WTC11 (cell line): ENCODE measurements around the gene TCP11. TPM values are rescaled to one million over a fixed set of nuclear protein-coding genes. Genes with fewer than 3 reads are reported as not detected.

Source experiments
- ATAC-seq: fragments of 200-7000 bp; cut with Tn5 transposase; 2 replicates; pipeline ENCODE4 v1.10.0; 2021; ENCODE audit warnings: mild to moderate bottlenecking, moderate library complexity
- CTCF ChIA-PET: fragments of 300-600 bp; sonication (Branson Sonifier 250); formaldehyde crosslinking; loops from one replicate; lab custom pipeline; 2021; ENCODE audit warnings: antibody characterized with exemption; lab: Charles Lee
- POLR2A ChIA-PET: fragments of 350-600 bp; sonication (Branson Sonifier 250); formaldehyde crosslinking; loops from one replicate; lab custom pipeline; 2021; ENCODE audit warnings: antibody characterized with exemption; lab: Charles Lee
- DNase-seq: peaks from one replicate; pipeline ENCODE4 v3.0.0; 2021; ENCODE audit warnings: low spot score
- H3K27ac Mint-ChIP-seq: 2 replicates; pipeline ENCODE4 v1.8.0; 2021; ENCODE audit warnings: mixed read lengths
- H3K27me3 Mint-ChIP-seq: 2 replicates; pipeline ENCODE4 v1.8.0; 2021; ENCODE audit warnings: low read depth, mild to moderate bottlenecking, moderate library complexity, mixed read lengths
- H3K36me3 Mint-ChIP-seq: 2 replicates; pipeline ENCODE4 v1.8.0; 2021; ENCODE audit warnings: mixed read lengths
- H3K4me1 Mint-ChIP-seq: 2 replicates; pipeline ENCODE4 v1.8.0; 2022; ENCODE audit warnings: mixed read lengths
- H3K4me3 Mint-ChIP-seq: 2 replicates; pipeline ENCODE4 v1.8.0; 2021; ENCODE audit warnings: mild to moderate bottlenecking, moderate library complexity, mixed read lengths
- H3K9me3 Mint-ChIP-seq: 2 replicates; pipeline ENCODE4 v1.8.0; 2021; ENCODE audit warnings: mixed read lengths
- ATF1 ChIP-seq: sonication (generic); formaldehyde crosslinking; IDR thresholded peaks from 2 replicates; pipeline ENCODE4 v1.8.1; 2023; ENCODE audit warnings: mild to moderate bottlenecking, moderate library complexity, missing genetic modification reagents
- GABPB1 ChIP-seq: sonication (generic); formaldehyde crosslinking; IDR thresholded peaks from 2 replicates; pipeline ENCODE4 v1.8.1; 2023; ENCODE audit warnings: mild to moderate bottlenecking, missing genetic modification reagents
- GRHL2 ChIP-seq: fragments of 250-450 bp; sonication (Bioruptor Pico); IDR thresholded peaks from 2 replicates; pipeline ENCODE4 v1.8.0; 2022; ENCODE audit warnings: mild to moderate bottlenecking, moderate library complexity; ENCODE audit not compliant: insufficient replicate concordance, severe bottlenecking
- GTF2I ChIP-seq: fragments of 250-450 bp; sonication (Bioruptor Pico); conservative IDR thresholded peaks from 2 replicates; pipeline ENCODE4 v1.4.0; 2021; ENCODE audit warnings: mild to moderate bottlenecking
- MYBL2 ChIP-seq: sonication (generic); formaldehyde crosslinking; IDR thresholded peaks from 2 replicates; pipeline ENCODE4 v1.8.1; 2023; ENCODE audit warnings: mild to moderate bottlenecking, moderate library complexity, missing genetic modification reagents
- NR1H2 ChIP-seq: sonication (generic); formaldehyde crosslinking; IDR thresholded peaks from 2 replicates; pipeline ENCODE4 v1.9.0; 2021; ENCODE audit warnings: mild to moderate bottlenecking, moderate library complexity, missing genetic modification reagents
- SOX15 ChIP-seq: fragments of 250-450 bp; sonication (Bioruptor Pico); IDR thresholded peaks from 2 replicates; pipeline ENCODE4 v1.9.0; 2021; ENCODE audit warnings: mild to moderate bottlenecking
- SP1 ChIP-seq: sonication (generic); formaldehyde crosslinking; conservative IDR thresholded peaks from 2 replicates; pipeline ENCODE4 v1.8.1; 2022; ENCODE audit warnings: missing genetic modification reagents
- TEAD1 ChIP-seq: sonication (generic); formaldehyde crosslinking; IDR thresholded peaks from 2 replicates; pipeline ENCODE4 v1.8.0; 2022; ENCODE audit warnings: mild to moderate bottlenecking, missing genetic modification reagents
- total RNA-seq: library from RNA; stranded (reverse); gene quantifications from 3 replicates; pipeline ENCODE4 v1.2.3, GENCODE V29; 2021
- TF ChIP-seq, protein P1 (sequence below): sonication (generic); formaldehyde crosslinking; IDR thresholded peaks from 2 replicates; pipeline ENCODE4 v1.8.0; 2023; ENCODE audit warnings: missing genetic modification reagents, mild to moderate bottlenecking, borderline replicate concordance
- TF ChIP-seq, protein P2 (sequence below): sonication (generic); formaldehyde crosslinking; IDR thresholded peaks from 2 replicates; pipeline ENCODE4 v1.8.1; 2023; ENCODE audit warnings: mild to moderate bottlenecking, moderate library complexity, missing genetic modification reagents
- TF ChIP-seq, protein P3 (sequence below): sonication (generic); formaldehyde crosslinking; IDR thresholded peaks from 2 replicates; pipeline ENCODE4 v1.8.1; 2023; ENCODE audit warnings: mild to moderate bottlenecking, missing genetic modification reagents
- TF ChIP-seq, protein P4 (sequence below): fragments of 250-450 bp; sonication (Bioruptor Pico); IDR thresholded peaks from 2 replicates; pipeline ENCODE4 v2.1.2; 2022; ENCODE audit warnings: mild to moderate bottlenecking, moderate library complexity
- TF ChIP-seq, protein P5 (sequence below): fragments of 250-450 bp; sonication (Bioruptor Pico); IDR thresholded peaks from 2 replicates; pipeline ENCODE4 v1.8.0; 2021; ENCODE audit warnings: mild to moderate bottlenecking
- TF ChIP-seq, protein P6 (sequence below): sonication (generic); formaldehyde crosslinking; IDR thresholded peaks from 2 replicates; pipeline ENCODE4 v1.8.0; 2023; ENCODE audit warnings: mild to moderate bottlenecking, missing genetic modification reagents

The TCP11 gene
- total RNA-seq, 1 experiment from 2014 or later, result not detected

DNA sequence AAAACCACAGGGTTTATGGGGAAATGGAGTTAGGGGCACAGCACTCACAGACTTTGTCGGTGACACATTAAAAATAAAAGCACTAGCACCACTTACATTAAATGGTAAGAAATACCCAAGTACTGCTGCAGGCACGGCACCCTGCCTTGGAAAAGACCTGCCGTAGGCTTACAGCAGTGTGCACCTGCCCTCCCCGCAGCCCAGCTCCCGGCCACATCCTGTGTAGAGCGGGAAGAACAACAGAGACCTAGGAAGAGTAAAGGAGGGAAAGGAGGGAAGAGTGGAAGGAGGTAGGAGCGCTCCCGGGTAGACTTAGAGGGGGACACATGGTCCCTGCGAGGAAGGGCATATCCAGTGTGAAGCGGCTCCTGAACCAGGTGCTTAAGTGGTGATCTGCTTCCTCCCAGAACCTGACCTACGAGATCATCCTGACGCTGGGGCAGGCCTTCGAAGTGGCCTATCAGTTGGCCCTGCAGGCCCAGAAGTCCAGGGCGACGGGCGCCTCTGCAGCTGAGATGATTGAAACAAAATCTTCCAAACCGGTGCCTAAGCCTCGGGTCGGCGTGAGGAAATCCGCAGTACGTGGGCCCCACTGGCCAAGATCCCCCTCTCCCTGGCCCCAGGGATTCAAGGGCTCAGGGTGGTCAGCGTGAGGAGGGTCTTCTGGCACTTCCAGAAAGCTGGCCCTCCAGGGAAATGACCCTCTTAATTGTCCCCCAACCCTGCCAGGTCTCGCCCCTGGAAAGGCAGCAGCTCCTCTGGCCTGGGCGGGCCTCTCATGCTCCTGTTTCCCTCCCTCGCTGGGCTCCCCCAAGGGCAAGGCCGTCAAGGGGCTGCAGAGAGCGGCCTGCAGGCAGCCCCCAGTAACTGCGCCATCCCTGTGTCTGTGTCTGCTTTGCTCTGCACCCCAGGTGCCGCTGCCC, 55.5 kb downstream of the TCP11 start:
- no peaks in the 10 kb centered on the region for H3K9me3 Mint-ChIP-seq
- H3K36me3 Mint-ChIP-seq, result peaks cover 40% of the 10 kb centered on the region
- H3K4me3 Mint-ChIP-seq, result no peak overlapping the region
- peak; percentile 16; the same call in 1 of the 2 replicates for ATAC-seq
- H3K27ac Mint-ChIP-seq, result peak overlapping the region; percentile 17
- DNase-seq, result no peak
- no peaks in the 10 kb centered on the region for H3K27me3 Mint-ChIP-seq
- ChIA-PET POLR2A (no interaction called here), CTCF (interaction anchor here (1.9 kb wide), 1 partner anchor 99 kb away, joined by 7 read pairs; no protein-coding TSS in a partner anchor)
- peaks cover 18% of the 10 kb centered on the region for H3K4me1 Mint-ChIP-seq
- TF ChIP-seq SOX15 (CRISPR knock-in tag), result no peak
- TF ChIP-seq SP1 (CRISPR knock-in tag), result no peak
- TF ChIP-seq GTF2I, result no peak
- TF ChIP-seq, protein P1, sequence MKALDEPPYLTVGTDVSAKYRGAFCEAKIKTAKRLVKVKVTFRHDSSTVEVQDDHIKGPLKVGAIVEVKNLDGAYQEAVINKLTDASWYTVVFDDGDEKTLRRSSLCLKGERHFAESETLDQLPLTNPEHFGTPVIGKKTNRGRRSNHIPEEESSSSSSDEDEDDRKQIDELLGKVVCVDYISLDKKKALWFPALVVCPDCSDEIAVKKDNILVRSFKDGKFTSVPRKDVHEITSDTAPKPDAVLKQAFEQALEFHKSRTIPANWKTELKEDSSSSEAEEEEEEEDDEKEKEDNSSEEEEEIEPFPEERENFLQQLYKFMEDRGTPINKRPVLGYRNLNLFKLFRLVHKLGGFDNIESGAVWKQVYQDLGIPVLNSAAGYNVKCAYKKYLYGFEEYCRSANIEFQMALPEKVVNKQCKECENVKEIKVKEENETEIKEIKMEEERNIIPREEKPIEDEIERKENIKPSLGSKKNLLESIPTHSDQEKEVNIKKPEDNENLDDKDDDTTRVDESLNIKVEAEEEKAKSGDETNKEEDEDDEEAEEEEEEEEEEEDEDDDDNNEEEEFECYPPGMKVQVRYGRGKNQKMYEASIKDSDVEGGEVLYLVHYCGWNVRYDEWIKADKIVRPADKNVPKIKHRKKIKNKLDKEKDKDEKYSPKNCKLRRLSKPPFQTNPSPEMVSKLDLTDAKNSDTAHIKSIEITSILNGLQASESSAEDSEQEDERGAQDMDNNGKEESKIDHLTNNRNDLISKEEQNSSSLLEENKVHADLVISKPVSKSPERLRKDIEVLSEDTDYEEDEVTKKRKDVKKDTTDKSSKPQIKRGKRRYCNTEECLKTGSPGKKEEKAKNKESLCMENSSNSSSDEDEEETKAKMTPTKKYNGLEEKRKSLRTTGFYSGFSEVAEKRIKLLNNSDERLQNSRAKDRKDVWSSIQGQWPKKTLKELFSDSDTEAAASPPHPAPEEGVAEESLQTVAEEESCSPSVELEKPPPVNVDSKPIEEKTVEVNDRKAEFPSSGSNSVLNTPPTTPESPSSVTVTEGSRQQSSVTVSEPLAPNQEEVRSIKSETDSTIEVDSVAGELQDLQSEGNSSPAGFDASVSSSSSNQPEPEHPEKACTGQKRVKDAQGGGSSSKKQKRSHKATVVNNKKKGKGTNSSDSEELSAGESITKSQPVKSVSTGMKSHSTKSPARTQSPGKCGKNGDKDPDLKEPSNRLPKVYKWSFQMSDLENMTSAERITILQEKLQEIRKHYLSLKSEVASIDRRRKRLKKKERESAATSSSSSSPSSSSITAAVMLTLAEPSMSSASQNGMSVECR (CRISPR knock-in tag), result no peak
- TF ChIP-seq, protein P2, sequence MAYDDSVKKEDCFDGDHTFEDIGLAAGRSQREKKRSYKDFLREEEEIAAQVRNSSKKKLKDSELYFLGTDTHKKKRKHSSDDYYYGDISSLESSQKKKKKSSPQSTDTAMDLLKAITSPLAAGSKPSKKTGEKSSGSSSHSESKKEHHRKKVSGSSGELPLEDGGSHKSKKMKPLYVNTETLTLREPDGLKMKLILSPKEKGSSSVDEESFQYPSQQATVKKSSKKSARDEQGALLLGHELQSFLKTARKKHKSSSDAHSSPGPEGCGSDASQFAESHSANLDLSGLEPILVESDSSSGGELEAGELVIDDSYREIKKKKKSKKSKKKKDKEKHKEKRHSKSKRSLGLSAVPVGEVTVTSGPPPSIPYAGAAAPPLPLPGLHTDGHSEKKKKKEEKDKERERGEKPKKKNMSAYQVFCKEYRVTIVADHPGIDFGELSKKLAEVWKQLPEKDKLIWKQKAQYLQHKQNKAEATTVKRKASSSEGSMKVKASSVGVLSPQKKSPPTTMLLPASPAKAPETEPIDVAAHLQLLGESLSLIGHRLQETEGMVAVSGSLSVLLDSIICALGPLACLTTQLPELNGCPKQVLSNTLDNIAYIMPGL, result no peak

DNA sequence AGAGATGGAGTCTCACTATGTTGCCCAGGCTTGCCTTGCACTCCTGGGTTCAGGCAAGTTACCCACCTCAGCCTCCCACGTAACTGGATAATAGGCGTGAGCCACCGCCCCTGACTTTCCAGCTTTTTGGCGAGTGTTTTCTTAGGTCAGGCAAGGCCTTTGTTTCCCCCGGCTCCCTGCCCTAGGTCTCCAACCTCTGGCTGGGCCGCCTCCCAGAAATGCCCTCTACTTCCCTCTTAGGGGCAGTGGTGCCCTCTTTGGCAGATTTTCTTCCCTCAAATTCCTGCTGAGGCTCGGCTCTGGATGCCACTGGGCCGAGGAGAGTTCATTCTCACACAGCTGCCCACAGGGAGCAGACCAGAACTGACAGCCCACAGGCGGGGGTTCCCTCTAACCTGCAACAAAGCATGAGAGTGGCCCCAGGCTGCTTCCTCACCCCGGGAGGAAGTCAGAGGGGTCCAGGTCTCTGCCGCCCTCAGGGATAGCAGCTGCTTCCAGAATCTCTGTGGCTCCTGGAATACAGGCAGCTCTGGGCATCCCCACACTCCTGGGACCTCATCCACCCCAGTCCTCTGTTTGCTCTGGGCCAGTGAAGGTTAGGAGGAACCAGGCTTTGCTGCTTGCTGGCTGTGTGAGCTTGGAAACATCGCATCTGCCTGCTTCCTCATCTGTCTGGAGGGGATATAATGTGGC, 56.5 kb downstream of the TCP11 start:
- Mint-ChIP-seq H3K4me3 (no peak overlapping the region), H3K27me3 (no peaks in the 10 kb centered on the region), H3K27ac (peak overlapping the region; percentile 17), H3K4me1 (peaks cover 17% of the 10 kb centered on the region), H3K9me3 (no peaks in the 10 kb centered on the region), H3K36me3 (peaks cover 40% of the 10 kb centered on the region)
- ChIA-PET CTCF (interaction anchor here (1.9 kb wide), 1 partner anchor 98 kb away, joined by 7 read pairs; no protein-coding TSS in a partner anchor), POLR2A (no interaction called here)
- no peak for ATAC-seq
- TF ChIP-seq, protein P3, sequence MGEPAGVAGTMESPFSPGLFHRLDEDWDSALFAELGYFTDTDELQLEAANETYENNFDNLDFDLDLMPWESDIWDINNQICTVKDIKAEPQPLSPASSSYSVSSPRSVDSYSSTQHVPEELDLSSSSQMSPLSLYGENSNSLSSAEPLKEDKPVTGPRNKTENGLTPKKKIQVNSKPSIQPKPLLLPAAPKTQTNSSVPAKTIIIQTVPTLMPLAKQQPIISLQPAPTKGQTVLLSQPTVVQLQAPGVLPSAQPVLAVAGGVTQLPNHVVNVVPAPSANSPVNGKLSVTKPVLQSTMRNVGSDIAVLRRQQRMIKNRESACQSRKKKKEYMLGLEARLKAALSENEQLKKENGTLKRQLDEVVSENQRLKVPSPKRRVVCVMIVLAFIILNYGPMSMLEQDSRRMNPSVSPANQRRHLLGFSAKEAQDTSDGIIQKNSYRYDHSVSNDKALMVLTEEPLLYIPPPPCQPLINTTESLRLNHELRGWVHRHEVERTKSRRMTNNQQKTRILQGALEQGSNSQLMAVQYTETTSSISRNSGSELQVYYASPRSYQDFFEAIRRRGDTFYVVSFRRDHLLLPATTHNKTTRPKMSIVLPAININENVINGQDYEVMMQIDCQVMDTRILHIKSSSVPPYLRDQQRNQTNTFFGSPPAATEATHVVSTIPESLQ (CRISPR knock-in tag), result no peak
- TF ChIP-seq NR1H2 (CRISPR knock-in tag) (no peak), ATF1 (CRISPR knock-in tag) (no peak), GRHL2 (no peak), GABPB1 (CRISPR knock-in tag) (no peak), MYBL2 (CRISPR knock-in tag) (no peak), TEAD1 (CRISPR knock-in tag) (no peak)
- TF ChIP-seq, protein P4, sequence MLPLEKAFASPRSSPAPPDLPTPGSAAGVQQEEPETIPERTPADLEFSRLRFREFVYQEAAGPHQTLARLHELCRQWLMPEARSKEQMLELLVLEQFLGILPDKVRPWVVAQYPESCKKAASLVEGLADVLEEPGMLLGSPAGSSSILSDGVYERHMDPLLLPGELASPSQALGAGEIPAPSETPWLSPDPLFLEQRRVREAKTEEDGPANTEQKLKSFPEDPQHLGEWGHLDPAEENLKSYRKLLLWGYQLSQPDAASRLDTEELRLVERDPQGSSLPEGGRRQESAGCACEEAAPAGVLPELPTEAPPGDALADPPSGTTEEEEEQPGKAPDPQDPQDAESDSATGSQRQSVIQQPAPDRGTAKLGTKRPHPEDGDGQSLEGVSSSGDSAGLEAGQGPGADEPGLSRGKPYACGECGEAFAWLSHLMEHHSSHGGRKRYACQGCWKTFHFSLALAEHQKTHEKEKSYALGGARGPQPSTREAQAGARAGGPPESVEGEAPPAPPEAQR, result no peak
- TF ChIP-seq, protein P5, sequence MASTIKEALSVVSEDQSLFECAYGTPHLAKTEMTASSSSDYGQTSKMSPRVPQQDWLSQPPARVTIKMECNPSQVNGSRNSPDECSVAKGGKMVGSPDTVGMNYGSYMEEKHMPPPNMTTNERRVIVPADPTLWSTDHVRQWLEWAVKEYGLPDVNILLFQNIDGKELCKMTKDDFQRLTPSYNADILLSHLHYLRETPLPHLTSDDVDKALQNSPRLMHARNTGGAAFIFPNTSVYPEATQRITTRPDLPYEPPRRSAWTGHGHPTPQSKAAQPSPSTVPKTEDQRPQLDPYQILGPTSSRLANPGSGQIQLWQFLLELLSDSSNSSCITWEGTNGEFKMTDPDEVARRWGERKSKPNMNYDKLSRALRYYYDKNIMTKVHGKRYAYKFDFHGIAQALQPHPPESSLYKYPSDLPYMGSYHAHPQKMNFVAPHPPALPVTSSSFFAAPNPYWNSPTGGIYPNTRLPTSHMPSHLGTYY, result no peak
- TF ChIP-seq, protein P6, sequence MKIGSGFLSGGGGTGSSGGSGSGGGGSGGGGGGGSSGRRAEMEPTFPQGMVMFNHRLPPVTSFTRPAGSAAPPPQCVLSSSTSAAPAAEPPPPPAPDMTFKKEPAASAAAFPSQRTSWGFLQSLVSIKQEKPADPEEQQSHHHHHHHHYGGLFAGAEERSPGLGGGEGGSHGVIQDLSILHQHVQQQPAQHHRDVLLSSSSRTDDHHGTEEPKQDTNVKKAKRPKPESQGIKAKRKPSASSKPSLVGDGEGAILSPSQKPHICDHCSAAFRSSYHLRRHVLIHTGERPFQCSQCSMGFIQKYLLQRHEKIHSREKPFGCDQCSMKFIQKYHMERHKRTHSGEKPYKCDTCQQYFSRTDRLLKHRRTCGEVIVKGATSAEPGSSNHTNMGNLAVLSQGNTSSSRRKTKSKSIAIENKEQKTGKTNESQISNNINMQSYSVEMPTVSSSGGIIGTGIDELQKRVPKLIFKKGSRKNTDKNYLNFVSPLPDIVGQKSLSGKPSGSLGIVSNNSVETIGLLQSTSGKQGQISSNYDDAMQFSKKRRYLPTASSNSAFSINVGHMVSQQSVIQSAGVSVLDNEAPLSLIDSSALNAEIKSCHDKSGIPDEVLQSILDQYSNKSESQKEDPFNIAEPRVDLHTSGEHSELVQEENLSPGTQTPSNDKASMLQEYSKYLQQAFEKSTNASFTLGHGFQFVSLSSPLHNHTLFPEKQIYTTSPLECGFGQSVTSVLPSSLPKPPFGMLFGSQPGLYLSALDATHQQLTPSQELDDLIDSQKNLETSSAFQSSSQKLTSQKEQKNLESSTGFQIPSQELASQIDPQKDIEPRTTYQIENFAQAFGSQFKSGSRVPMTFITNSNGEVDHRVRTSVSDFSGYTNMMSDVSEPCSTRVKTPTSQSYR (CRISPR knock-in tag), result no peak
- no peak for DNase-seq
